Endothelial cell of umbilical vein (primary cell): ENCODE measurements around the gene SPAG4.

Experiments
- EZH2 ChIP-seq: IDR thresholded peaks from 2 replicates; pipeline ENCODE4 v1.6.1; 2012; ENCODE audit warnings: borderline replicate concordance, low read depth, mild to moderate bottlenecking, moderate library complexity, low read length, inconsistent platforms; ENCODE audit not compliant: severe bottlenecking
- FOS ChIP-seq: IDR thresholded peaks from 2 replicates; pipeline ENCODE4 v1.6.1; 2011; ENCODE audit warnings: mild to moderate bottlenecking, low read length, moderate library complexity, borderline replicate concordance; ENCODE audit not compliant: insufficient read depth
- GATA2 ChIP-seq: IDR thresholded peaks from 2 replicates; pipeline ENCODE4 v1.7.0; 2011; ENCODE audit warnings: low read depth, mild to moderate bottlenecking, moderate library complexity, mixed read lengths, low read length; ENCODE audit not compliant: insufficient read length, insufficient read depth
- MYC ChIP-seq: IDR thresholded peaks from one replicate; pipeline ENCODE4 v1.6.1; 2011; ENCODE audit warnings: mild to moderate bottlenecking, low read depth, low read length
- POLR2A ChIP-seq: IDR thresholded peaks from 2 replicates; pipeline ENCODE4 v1.6.1; 2012; ENCODE audit warnings: low read depth, mild to moderate bottlenecking, control low read depth, low read length
- POLR2AphosphoS5 ChIP-seq: IDR thresholded peaks from 2 replicates; pipeline ENCODE4 v1.6.1; 2012; ENCODE audit warnings: low read depth, mild to moderate bottlenecking, control low read depth, low read length, moderate library complexity; ENCODE audit not compliant: insufficient read depth
- TF ChIP-seq, protein P1 (sequence below), 2 donors: IDR thresholded peaks; 1 replicate in 1 of 2; 2 replicates in 1 of 2; pipeline ENCODE4 v1.5.1; 2011; ENCODE audit warnings: low read length in 2 of 2, mild to moderate bottlenecking in 2 of 2, moderate library complexity in 2 of 2, control low read depth in 1 of 2, inconsistent platforms in 1 of 2, low read depth in 1 of 2; ENCODE audit not compliant: insufficient read depth in 1 of 2; ENCODE audit errors: extremely low read depth in 1 of 2
- TF ChIP-seq, protein P2 (sequence below): IDR thresholded peaks from 2 replicates; pipeline ENCODE4 v1.6.1; 2011; ENCODE audit not compliant: insufficient read depth, insufficient read length

DNA sequence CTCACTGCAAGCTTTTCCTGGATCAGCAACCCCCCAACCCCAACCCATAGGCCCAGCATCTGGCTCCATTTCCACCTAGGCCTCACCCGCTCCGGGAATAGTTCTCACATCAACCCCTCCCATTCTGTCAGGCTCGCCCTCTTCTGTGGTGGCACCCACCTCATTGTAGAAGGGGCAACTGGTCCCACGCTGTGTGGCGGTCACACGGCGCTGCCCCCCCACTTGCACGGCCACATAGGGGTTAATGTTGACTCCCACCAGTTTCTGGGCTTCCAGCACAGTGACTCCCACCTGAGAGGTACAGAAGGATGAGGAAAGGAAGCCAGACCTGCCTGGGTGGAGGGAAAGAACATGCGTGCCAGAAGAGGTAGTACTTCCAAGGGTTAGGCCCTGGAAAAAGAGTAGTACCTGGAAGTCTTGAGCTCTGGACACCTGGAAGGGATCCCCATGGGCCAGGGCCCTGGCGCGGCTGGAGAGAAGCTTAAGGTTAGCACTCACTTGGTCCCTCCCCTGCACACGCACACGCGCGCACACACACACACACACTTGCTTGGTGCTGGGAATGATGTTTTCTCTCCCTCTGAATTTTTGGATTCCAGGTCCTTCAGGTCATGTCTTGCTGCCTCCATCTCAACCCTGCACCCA, 12.7 kb upstream of the SPAG4 start:
- no peak for TF ChIP-seq POLR2A
- TF ChIP-seq, protein P1, sequence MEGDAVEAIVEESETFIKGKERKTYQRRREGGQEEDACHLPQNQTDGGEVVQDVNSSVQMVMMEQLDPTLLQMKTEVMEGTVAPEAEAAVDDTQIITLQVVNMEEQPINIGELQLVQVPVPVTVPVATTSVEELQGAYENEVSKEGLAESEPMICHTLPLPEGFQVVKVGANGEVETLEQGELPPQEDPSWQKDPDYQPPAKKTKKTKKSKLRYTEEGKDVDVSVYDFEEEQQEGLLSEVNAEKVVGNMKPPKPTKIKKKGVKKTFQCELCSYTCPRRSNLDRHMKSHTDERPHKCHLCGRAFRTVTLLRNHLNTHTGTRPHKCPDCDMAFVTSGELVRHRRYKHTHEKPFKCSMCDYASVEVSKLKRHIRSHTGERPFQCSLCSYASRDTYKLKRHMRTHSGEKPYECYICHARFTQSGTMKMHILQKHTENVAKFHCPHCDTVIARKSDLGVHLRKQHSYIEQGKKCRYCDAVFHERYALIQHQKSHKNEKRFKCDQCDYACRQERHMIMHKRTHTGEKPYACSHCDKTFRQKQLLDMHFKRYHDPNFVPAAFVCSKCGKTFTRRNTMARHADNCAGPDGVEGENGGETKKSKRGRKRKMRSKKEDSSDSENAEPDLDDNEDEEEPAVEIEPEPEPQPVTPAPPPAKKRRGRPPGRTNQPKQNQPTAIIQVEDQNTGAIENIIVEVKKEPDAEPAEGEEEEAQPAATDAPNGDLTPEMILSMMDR (IDR thresholded peaks at IDR 0.05; ENCODE audit: extremely low read depth in 1 of 2, insufficient read depth in 1 of 2, low read depth in 1 of 2, low read length in 2 of 2), result no peak
- TF ChIP-seq POLR2AphosphoS5, result no peak
- TF ChIP-seq MYC, result no peak
- TF ChIP-seq, protein P2, sequence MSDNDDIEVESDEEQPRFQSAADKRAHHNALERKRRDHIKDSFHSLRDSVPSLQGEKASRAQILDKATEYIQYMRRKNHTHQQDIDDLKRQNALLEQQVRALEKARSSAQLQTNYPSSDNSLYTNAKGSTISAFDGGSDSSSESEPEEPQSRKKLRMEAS, result no peak
- no peak for TF ChIP-seq EZH2
- no peak for TF ChIP-seq GATA2
- TF ChIP-seq FOS, result no peak
